GM10266 (cell line): ENCODE results near the gene PTPRM.

Experiments used
- DNase-seq: peaks from one replicate; pipeline ENCODE4 v3.0.0; 2012; ENCODE audit errors: extremely low spot score
- CTCF ChIP-seq: IDR thresholded peaks from 2 replicates; pipeline ENCODE4 v1.5.1; 2012; ENCODE audit warnings: mild to moderate bottlenecking, low read depth; ENCODE audit not compliant: control insufficient read depth, insufficient read depth; ENCODE audit errors: missing control alignments

The PTPRM gene

GRCh38 chr18:7678801-7679200, 111.7 kb downstream of the PTPRM start:
- DNase-seq: no peak
- no peak for TF ChIP-seq CTCF

- no peak for DNase-seq
- no peak for TF ChIP-seq CTCF
Measured at GRCh38 chr18:7681298-7681697, 114.2 kb downstream of the PTPRM start.

- no peak for TF ChIP-seq CTCF
- no peak for DNase-seq
Measured at GRCh38 chr18:7682321-7682720, 115.2 kb downstream of the PTPRM start.

- no peak for DNase-seq
- no peak for TF ChIP-seq CTCF
Measured at GRCh38 chr18:7683753-7684152, 116.6 kb downstream of the PTPRM start.

- no peak for DNase-seq
- TF ChIP-seq CTCF: no peak
Measured at GRCh38 chr18:7684357-7684756, 117.2 kb downstream of the PTPRM start.

GRCh38 chr18:7684966-7685365, 117.8 kb downstream of the PTPRM start:
- DNase-seq: no peak

GRCh38 chr18:7686278-7686677, 119.2 kb downstream of the PTPRM start:
- DNase-seq: no peak
- no peak for TF ChIP-seq CTCF

More at GRCh38 chr18:7684966-7685365, 117.8 kb downstream of the PTPRM start:
- no peak for TF ChIP-seq CTCF
